Measurements from ENCODE around the gene TMEM60.

The TMEM60 gene

GRCh38 chr7:77778535-77778934, 19.7 kb downstream of the TMEM60 start:
- H3K36me3 ChIP-seq (ENCODE audit: insufficient read depth), result no peaks in the 10 kb centered on the region
- TF ChIP-seq, protein P1, sequence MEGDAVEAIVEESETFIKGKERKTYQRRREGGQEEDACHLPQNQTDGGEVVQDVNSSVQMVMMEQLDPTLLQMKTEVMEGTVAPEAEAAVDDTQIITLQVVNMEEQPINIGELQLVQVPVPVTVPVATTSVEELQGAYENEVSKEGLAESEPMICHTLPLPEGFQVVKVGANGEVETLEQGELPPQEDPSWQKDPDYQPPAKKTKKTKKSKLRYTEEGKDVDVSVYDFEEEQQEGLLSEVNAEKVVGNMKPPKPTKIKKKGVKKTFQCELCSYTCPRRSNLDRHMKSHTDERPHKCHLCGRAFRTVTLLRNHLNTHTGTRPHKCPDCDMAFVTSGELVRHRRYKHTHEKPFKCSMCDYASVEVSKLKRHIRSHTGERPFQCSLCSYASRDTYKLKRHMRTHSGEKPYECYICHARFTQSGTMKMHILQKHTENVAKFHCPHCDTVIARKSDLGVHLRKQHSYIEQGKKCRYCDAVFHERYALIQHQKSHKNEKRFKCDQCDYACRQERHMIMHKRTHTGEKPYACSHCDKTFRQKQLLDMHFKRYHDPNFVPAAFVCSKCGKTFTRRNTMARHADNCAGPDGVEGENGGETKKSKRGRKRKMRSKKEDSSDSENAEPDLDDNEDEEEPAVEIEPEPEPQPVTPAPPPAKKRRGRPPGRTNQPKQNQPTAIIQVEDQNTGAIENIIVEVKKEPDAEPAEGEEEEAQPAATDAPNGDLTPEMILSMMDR (conservative IDR thresholded peaks at IDR 0.05; ENCODE audit: low read depth, low read length), result no peak
- H4K20me1 ChIP-seq (ENCODE audit: insufficient read depth), result 0 out of 2 replicates have a peak, but pooled peaks cover 7% of the 10 kb centered on the region
- no peak overlapping the region for H2AFZ ChIP-seq (ENCODE audit: low read depth)
- no peaks in the 10 kb centered on the region for H3K79me2 ChIP-seq (ENCODE audit: insufficient read depth, low read depth)
- no peaks in the 10 kb centered on the region for H3K27me3 ChIP-seq (ENCODE audit: insufficient read depth, low read depth)
- no peak overlapping the region for H3K4me2 ChIP-seq
- peaks cover 18% of the 10 kb centered on the region for H3K4me1 ChIP-seq (ENCODE audit: low read depth, poor library complexity, severe bottlenecking)
- H3K4me3 ChIP-seq (IDR thresholded peaks at IDR 0.05; ENCODE audit: insufficient read depth, low read depth, low read length), result no peak overlapping the region
- no peak overlapping the region for H3K27ac ChIP-seq
- H3K9ac ChIP-seq, result no peak overlapping the region

GRCh38 chr7:77771901-77772300, 26.3 kb downstream of the TMEM60 start:
- Histone ChIP-seq H3K36me3 (ENCODE audit: insufficient read depth) (0 out of 2 replicates have a peak, but pooled peaks cover 3% of the 10 kb centered on the region), H3K4me1 (ENCODE audit: low read depth, poor library complexity, severe bottlenecking) (peaks cover 34% of the 10 kb centered on the region), H2AFZ (ENCODE audit: low read depth) (no peak overlapping the region), H4K20me1 (ENCODE audit: insufficient read depth) (0 out of 2 replicates have a peak, but pooled peaks cover 7% of the 10 kb centered on the region), H3K9ac (no peak overlapping the region), H3K27ac (no peak overlapping the region), H3K79me2 (ENCODE audit: insufficient read depth, low read depth) (no peaks in the 10 kb centered on the region; the same call in 1 of the 2 replicates), H3K4me2 (no peak overlapping the region), H3K27me3 (ENCODE audit: insufficient read depth, low read depth) (no peaks in the 10 kb centered on the region), H3K4me3 (IDR thresholded peaks at IDR 0.05; ENCODE audit: insufficient read depth, low read depth, low read length) (no peak overlapping the region)
- TF ChIP-seq, protein P1 (conservative IDR thresholded peaks at IDR 0.05; ENCODE audit: low read depth, low read length), result no peak

DNA sequence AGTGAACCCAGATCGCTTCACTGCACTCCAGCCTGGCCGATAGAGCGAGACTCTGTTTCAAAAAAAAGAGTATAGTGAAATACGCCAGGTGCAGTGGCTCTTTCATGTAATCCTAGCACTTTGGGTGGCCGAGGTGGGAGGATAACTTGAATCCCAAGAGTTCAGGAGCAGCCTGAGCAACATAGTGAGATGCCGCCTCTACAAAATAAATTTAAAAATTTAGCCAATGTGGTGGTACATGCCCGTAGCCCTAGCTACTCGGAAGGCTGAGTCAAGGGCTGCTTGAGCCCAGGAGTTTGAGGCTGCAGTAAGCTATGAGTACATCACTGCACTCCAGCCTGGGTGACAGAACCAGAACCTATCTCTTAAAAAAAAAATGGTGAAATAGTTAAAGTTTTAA, 27.9 kb downstream of the TMEM60 start:
- Histone ChIP-seq H3K4me2 (no peak overlapping the region), H3K27me3 (ENCODE audit: insufficient read depth, low read depth) (no peaks in the 10 kb centered on the region), H3K9ac (no peak overlapping the region), H3K27ac (no peak overlapping the region), H3K4me3 (IDR thresholded peaks at IDR 0.05; ENCODE audit: insufficient read depth, low read depth, low read length) (no peak overlapping the region), H3K36me3 (ENCODE audit: insufficient read depth) (0 out of 2 replicates have a peak, but pooled peaks cover 3% of the 10 kb centered on the region), H2AFZ (ENCODE audit: low read depth) (no peak overlapping the region), H4K20me1 (ENCODE audit: insufficient read depth) (no peaks in the 10 kb centered on the region), H3K79me2 (ENCODE audit: insufficient read depth, low read depth) (peaks cover 3% of the 10 kb centered on the region; the same call in 1 of the 2 replicates), H3K4me1 (ENCODE audit: low read depth, poor library complexity, severe bottlenecking) (peaks cover 33% of the 10 kb centered on the region)
- TF ChIP-seq, protein P1 (conservative IDR thresholded peaks at IDR 0.05; ENCODE audit: low read depth, low read length), result no peak

DNA sequence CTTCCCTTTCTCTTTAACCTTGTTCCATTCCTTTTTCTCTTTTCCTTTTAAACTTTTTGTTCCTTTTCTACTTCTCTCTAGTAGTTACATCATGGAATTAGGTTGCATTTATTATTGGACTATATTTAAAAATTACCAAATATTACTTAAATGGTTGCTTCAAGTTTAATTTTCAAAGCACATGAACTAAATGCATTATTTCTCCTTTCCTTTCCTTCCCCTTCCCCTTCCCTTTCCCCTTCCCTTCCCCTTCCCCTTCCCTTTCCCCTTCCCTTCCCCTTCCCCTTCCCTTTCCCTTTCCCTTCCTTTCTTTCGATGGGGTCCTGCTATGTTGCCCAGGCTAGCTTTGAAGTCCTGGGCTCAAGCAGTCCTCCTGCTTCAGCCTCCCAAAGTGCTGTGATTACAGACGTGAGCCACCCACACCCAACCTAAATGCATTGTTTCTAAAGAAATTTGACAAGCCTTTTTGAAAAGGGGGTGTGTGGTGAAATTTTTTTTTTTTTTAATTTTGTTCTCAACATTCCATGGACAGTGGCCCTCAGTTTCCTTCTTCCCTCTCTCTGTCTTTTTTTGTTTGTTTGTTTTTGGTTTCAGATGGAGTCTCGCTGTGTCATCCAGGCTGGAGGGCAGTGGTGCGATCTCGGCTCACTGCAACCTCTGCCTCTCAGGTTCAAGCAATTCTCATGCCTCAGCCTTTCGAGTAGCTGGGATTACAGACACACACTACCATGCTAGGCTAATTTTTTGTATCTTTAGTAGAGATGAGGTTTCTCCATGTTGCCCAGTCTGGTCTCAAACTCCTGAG, 31.2 kb downstream of the TMEM60 start:
- TF ChIP-seq, protein P1 (conservative IDR thresholded peaks at IDR 0.05; ENCODE audit: low read depth, low read length), result no peak
- H2AFZ ChIP-seq (ENCODE audit: low read depth), result no peak overlapping the region
- no peak overlapping the region for H3K4me3 ChIP-seq (IDR thresholded peaks at IDR 0.05; ENCODE audit: insufficient read depth, low read depth, low read length)
- H3K27ac ChIP-seq, result no peak overlapping the region
- H3K36me3 ChIP-seq (ENCODE audit: insufficient read depth), result no peaks in the 10 kb centered on the region
- no peak overlapping the region for H3K4me2 ChIP-seq
- peaks cover 9% of the 10 kb centered on the region for H3K4me1 ChIP-seq (ENCODE audit: low read depth, poor library complexity, severe bottlenecking)
- H3K9ac ChIP-seq, result no peak overlapping the region
- peaks cover 18% of the 10 kb centered on the region; the same call in 1 of the 2 replicates for H3K79me2 ChIP-seq (ENCODE audit: insufficient read depth, low read depth)
- H3K27me3 ChIP-seq (ENCODE audit: insufficient read depth, low read depth), result no peaks in the 10 kb centered on the region
- no peaks in the 10 kb centered on the region for H4K20me1 ChIP-seq (ENCODE audit: insufficient read depth)
